Activated naive CD4-positive, alpha-beta T cell treated with anti-CD3 and anti-CD28 coated beads, Interleukin-2, amount 10 ng/mL, durations not matched to agents 7 days and 5 days (primary cell): ENCODE data around the gene COL13A1.

Source experiments
- CTCF ChIA-PET: fragments of 350-600 bp; sonication (Branson Sonifier 250); formaldehyde crosslinking; loops from one replicate; lab custom pipeline; 2021; ENCODE audit warnings: antibody characterized with exemption; lab: Charles Lee
- DNase-seq: peaks from one replicate; pipeline ENCODE4 v3.0.0-alpha.2; 2020
- H3K27ac Mint-ChIP-seq: one replicate; pipeline ENCODE4 v1.8.0; 2021; ENCODE audit warnings: mild to moderate bottlenecking, moderate library complexity, mixed read lengths
- H3K27me3 Mint-ChIP-seq: one replicate; pipeline ENCODE4 v1.8.0; 2021; ENCODE audit warnings: mild to moderate bottlenecking, mixed read lengths
- H3K36me3 Mint-ChIP-seq: one replicate; pipeline ENCODE4 v1.8.0; 2021; ENCODE audit warnings: mixed read lengths
- H3K4me1 Mint-ChIP-seq: one replicate; pipeline ENCODE4 v1.8.0; 2021; ENCODE audit warnings: mixed read lengths
- H3K4me3 Mint-ChIP-seq: one replicate; pipeline ENCODE4 v1.8.0; 2021; ENCODE audit warnings: mild to moderate bottlenecking, moderate library complexity, mixed read lengths
- H3K9me3 Mint-ChIP-seq: one replicate; pipeline ENCODE4 v1.8.0; 2021; ENCODE audit warnings: mixed read lengths

The COL13A1 gene

GRCh38 chr10:69925111-69925510 is 123.4 kb downstream of the COL13A1 start:
- Mint-ChIP-seq H3K27ac (no peak overlapping the region), H3K4me1 (no peaks in the 10 kb centered on the region), H3K9me3 (no peaks in the 10 kb centered on the region), H3K27me3 (peaks cover 35% of the 10 kb centered on the region), H3K4me3 (no peak overlapping the region), H3K36me3 (no peaks in the 10 kb centered on the region)
- no peak for DNase-seq
- CTCF ChIA-PET: no interaction called here

DNA sequence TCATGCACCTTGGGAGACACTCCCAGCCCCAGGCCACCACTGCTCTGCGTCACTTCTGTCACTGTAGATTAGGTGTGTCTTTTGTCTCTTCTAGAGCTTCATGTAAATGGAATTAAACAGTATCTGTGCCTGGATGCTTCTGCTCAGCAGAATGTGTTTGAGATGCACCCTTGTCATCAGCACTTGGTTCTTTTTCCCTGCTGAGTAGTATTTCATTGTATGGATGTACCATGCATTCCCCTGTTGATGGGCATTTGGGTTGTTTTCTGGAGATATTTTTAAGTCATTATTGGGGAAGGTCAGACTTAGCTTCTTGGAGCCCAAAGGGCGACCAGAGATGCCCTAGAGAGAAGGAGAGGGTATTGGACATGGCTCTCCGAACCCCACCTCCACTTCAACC is 126.6 kb downstream of the COL13A1 start:
- Mint-ChIP-seq H3K27ac (no peak overlapping the region), H3K36me3 (no peaks in the 10 kb centered on the region), H3K27me3 (peaks cover 21% of the 10 kb centered on the region), H3K4me1 (no peaks in the 10 kb centered on the region), H3K9me3 (no peaks in the 10 kb centered on the region), H3K4me3 (no peak overlapping the region)
- CTCF ChIA-PET: interaction anchor here (1.2 to 1.6 kb wide), 2 partner anchors 14 to 30 kb away, joined by 4 to 6 read pairs; no protein-coding TSS in a partner anchor
- DNase-seq: no peak

DNA sequence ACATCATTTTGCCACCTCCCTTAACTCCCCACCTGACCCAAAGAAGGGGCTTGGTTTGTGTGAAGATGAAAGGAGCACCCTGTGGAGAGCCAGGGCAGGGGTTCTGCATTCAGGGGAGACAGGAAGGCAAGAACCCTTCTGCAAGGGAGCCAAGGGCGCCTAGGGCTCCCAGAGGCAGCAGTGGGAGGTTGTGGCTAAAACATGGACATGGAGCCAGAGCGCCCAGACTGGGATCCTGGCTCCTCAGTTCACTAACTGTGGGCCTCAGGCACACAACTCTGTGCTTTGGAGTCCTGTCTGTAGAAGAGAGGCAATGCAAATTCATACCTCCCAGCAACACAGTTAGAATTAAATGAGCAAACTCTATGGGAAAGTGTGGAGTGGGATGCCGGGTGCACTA is 127.9 kb downstream of the COL13A1 start:
- no peak overlapping the region for H3K4me3 Mint-ChIP-seq
- no peaks in the 10 kb centered on the region for H3K9me3 Mint-ChIP-seq
- no peak overlapping the region for H3K27ac Mint-ChIP-seq

DNA sequence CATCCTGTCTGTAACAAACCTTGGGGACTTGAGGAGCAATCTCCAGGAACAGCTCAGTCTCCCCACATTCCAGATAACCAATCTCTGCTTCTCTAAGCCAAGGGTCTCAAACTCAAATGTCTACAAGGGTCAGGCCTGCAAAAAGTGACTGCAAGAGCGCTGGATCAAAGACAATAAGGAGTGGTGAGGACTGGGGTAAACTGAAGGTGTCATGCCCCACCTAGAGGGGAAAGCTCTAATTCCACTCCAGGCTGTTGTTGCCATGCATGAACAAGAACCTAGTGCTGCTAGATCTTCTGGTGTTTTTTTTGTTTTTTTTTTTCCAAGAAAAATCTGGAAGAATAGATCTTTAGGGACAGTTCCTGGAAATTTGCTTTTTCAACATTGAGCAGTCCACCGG is 133.1 kb downstream of the COL13A1 start:
- H3K4me3 Mint-ChIP-seq: no peak overlapping the region

More for the DNA sequence above, 127.9 kb downstream of the COL13A1 start:
- no peak for DNase-seq
- H3K4me1 Mint-ChIP-seq: no peaks in the 10 kb centered on the region
- no peaks in the 10 kb centered on the region for H3K36me3 Mint-ChIP-seq
- peaks cover 25% of the 10 kb centered on the region for H3K27me3 Mint-ChIP-seq
- CTCF ChIA-PET: no interaction called here

GRCh38 chr10:69936091-69936490 is 134.4 kb downstream of the COL13A1 start:
- DNase-seq: no peak
- H3K27ac Mint-ChIP-seq: no peak overlapping the region
- CTCF ChIA-PET: interaction anchor here (1.3 kb wide), 1 partner anchor 22 kb away, joined by 4 read pairs; no protein-coding TSS in a partner anchor
- peaks cover 31% of the 10 kb centered on the region for H3K27me3 Mint-ChIP-seq
- peaks cover 4% of the 10 kb centered on the region for H3K9me3 Mint-ChIP-seq
- H3K4me1 Mint-ChIP-seq: no peaks in the 10 kb centered on the region
- no peak overlapping the region for H3K4me3 Mint-ChIP-seq
- H3K36me3 Mint-ChIP-seq: no peaks in the 10 kb centered on the region

More for the DNA sequence above, 133.1 kb downstream of the COL13A1 start:
- Mint-ChIP-seq H3K27me3 (peaks cover 34% of the 10 kb centered on the region), H3K27ac (no peak overlapping the region), H3K36me3 (no peaks in the 10 kb centered on the region), H3K4me1 (no peaks in the 10 kb centered on the region), H3K9me3 (no peaks in the 10 kb centered on the region)
- CTCF ChIA-PET: interaction anchor here (0.9 to 1.9 kb wide), 4 partner anchors 20 to 25 kb away, joined by 4 to 7 read pairs (median 6); no protein-coding TSS in a partner anchor
- no peak for DNase-seq

GRCh38 chr10:69938541-69938991 is 136.9 kb downstream of the COL13A1 start:
- DNase-seq: no peak
- H3K4me3 Mint-ChIP-seq: no peak overlapping the region
- H3K4me1 Mint-ChIP-seq: no peaks in the 10 kb centered on the region
- CTCF ChIA-PET: interaction anchor here (1.3 kb wide), 1 partner anchor 20 kb away, joined by 4 read pairs; no protein-coding TSS in a partner anchor
- H3K27ac Mint-ChIP-seq: no peak overlapping the region
- H3K36me3 Mint-ChIP-seq: no peaks in the 10 kb centered on the region
- H3K9me3 Mint-ChIP-seq: peaks cover 10% of the 10 kb centered on the region
- peaks cover 38% of the 10 kb centered on the region for H3K27me3 Mint-ChIP-seq

DNA sequence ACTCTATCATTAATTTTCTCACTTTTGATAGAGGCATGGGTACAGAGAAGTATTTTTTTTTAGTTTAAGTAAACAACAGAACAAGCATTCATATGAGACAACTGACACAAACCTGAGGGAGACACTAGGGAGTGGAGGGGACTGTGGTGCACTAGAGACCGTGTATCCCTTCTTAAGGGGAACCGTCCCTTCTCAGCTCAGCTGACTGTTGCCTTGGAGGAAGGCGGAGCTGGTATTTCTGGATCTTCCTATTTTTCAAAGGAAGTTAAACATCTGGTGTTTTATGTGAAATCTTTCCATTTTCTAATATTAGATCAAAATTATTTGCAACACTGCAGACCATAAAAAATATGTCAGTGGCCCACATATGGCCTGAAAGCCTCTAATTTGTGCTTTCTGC is 137.4 kb downstream of the COL13A1 start:
- no peak overlapping the region for H3K27ac Mint-ChIP-seq
- peaks cover 10% of the 10 kb centered on the region for H3K9me3 Mint-ChIP-seq
- CTCF ChIA-PET: interaction anchor here (1.3 kb wide), 1 partner anchor 19 kb away, joined by 4 read pairs; no protein-coding TSS in a partner anchor
- H3K36me3 Mint-ChIP-seq: no peaks in the 10 kb centered on the region
- H3K4me3 Mint-ChIP-seq: no peak overlapping the region
- H3K27me3 Mint-ChIP-seq: peaks cover 38% of the 10 kb centered on the region
- no peaks in the 10 kb centered on the region for H3K4me1 Mint-ChIP-seq
- no peak for DNase-seq

DNA sequence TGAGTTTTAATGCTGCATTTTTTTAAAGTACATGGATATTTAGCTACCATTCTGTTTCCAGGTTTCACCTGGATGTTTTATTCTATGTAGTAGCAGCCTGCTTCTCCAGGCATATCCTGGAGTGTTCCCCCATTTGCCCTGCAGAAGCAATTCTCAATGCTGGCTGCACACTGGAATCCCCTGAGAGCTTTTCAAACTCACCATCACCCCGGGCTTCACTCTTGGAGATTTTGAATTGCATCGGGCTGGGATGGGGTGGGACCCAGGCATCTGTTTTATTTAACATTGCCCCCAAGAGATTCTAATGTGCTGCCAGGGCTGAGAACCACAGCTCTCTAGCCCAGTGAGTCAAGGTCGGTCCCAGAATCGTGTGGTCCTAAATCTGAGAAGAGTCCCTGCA is 137.8 kb downstream of the COL13A1 start:
- CTCF ChIA-PET: interaction anchor here (1.4 kb wide), 1 partner anchor 19 kb away, joined by 4 read pairs; no protein-coding TSS in a partner anchor
- Mint-ChIP-seq H3K27ac (no peak overlapping the region), H3K4me3 (no peak overlapping the region), H3K4me1 (no peaks in the 10 kb centered on the region), H3K9me3 (peaks cover 10% of the 10 kb centered on the region), H3K27me3 (peaks cover 35% of the 10 kb centered on the region), H3K36me3 (no peaks in the 10 kb centered on the region)
- DNase-seq: no peak

DNA sequence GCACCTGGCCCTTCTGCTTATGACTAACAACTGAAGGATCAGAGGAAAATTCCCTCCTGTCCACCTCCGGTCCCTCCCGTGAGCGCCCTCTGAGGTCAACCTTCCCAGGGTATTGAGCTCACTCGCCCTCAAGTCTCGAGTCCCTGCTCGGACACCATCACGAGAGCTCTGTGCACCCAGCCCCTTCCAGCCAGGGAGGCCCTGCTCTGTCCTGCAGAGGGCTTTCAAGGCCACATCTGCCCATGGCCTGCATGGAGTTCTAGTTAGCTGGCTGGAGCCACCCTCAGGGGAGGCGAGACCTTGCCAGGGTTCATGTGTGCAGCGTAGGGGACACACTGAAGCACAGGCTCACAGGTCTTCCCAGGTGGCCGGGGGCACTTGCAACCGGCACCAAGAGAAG is 140.0 kb downstream of the COL13A1 start:
- H3K4me1 Mint-ChIP-seq: no peaks in the 10 kb centered on the region
- H3K9me3 Mint-ChIP-seq: peaks cover 10% of the 10 kb centered on the region
- H3K36me3 Mint-ChIP-seq: no peaks in the 10 kb centered on the region
- no peak for DNase-seq
- H3K27ac Mint-ChIP-seq: no peak overlapping the region
- H3K4me3 Mint-ChIP-seq: no peak overlapping the region
- CTCF ChIA-PET: no interaction called here
- peaks cover 25% of the 10 kb centered on the region for H3K27me3 Mint-ChIP-seq

DNA sequence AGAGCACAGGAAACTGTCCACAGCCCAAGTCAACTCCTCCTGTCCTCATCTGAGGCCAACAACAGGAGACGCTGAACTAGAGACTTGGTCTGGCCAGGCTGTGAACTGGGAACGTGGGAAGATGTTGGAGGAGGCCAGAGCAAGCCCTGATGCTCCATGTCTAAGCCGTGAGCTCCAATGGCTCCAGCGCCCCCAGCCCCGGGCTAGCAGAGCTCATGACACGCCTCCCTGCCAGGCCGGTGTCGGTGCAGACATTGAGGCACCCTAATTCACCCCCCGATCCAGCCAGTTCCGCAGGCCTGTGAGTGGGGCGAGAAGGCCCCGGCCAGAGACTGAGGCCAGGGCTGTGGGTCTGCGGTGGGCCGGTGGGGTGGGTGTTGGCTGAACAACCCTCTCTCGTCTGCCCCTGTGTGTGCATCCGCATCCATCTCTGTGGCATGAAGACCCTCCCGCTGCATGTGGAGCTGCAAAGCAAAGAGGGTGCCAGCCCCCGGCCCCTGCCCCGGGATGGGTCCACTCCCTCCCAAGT is 141.7 kb downstream of the COL13A1 start:
- Mint-ChIP-seq H3K36me3 (no peaks in the 10 kb centered on the region), H3K4me1 (no peaks in the 10 kb centered on the region), H3K27ac (no peak overlapping the region), H3K27me3 (peaks cover 16% of the 10 kb centered on the region), H3K9me3 (peaks cover 10% of the 10 kb centered on the region), H3K4me3 (no peak overlapping the region)
- DNase-seq: no peak
- CTCF ChIA-PET: no interaction called here

- Mint-ChIP-seq H3K9me3 (peaks cover 10% of the 10 kb centered on the region), H3K27ac (no peak overlapping the region), H3K4me3 (no peak overlapping the region), H3K4me1 (no peaks in the 10 kb centered on the region), H3K36me3 (no peaks in the 10 kb centered on the region), H3K27me3 (peaks cover 12% of the 10 kb centered on the region)
- CTCF ChIA-PET: interaction anchor here (1.0 kb wide), 1 partner anchor 10 kb away, joined by 6 read pairs; no protein-coding TSS in a partner anchor
- no peak for DNase-seq
Observed at GRCh38 chr10:69944761-69945160, 143.1 kb downstream of the COL13A1 start.

DNA sequence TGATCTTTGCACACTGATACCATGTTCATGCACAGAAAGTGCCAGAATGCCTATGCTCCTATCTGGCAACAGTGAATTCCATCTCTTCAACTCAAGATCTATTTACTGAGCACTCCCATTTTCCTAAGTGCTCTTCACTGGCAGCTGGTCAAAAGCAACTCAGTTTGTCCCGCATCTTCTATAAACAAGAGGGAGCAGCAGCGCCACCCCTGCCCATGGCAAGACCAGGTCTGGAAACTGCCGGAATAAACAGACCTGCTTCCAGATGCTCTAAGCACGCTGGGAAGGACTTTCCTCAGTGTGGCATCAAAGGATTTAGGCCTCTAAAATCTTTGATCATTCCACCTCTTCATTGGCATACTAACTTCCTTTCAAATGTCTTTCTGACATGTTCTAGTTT is 146.6 kb downstream of the COL13A1 start:
- CTCF ChIA-PET: no interaction called here
- no peaks in the 10 kb centered on the region for H3K36me3 Mint-ChIP-seq
- DNase-seq: no peak
- H3K27ac Mint-ChIP-seq: no peak overlapping the region
- no peak overlapping the region for H3K4me3 Mint-ChIP-seq
- no peaks in the 10 kb centered on the region for H3K27me3 Mint-ChIP-seq
- no peaks in the 10 kb centered on the region for H3K9me3 Mint-ChIP-seq
- no peaks in the 10 kb centered on the region for H3K4me1 Mint-ChIP-seq

GRCh38 chr10:69949770-69950169 is 148.1 kb downstream of the COL13A1 start:
- peaks cover 13% of the 10 kb centered on the region for H3K27me3 Mint-ChIP-seq
- no peaks in the 10 kb centered on the region for H3K36me3 Mint-ChIP-seq
- no peak overlapping the region for H3K27ac Mint-ChIP-seq
- H3K9me3 Mint-ChIP-seq: no peaks in the 10 kb centered on the region
- no peaks in the 10 kb centered on the region for H3K4me1 Mint-ChIP-seq
- H3K4me3 Mint-ChIP-seq: no peak overlapping the region
- CTCF ChIA-PET: no interaction called here
- no peak for DNase-seq

- H3K4me1 Mint-ChIP-seq: no peaks in the 10 kb centered on the region
- CTCF ChIA-PET: interaction anchor here (0.8 kb wide), 1 partner anchor 8 kb away, joined by 5 read pairs; no protein-coding TSS in a partner anchor
- DNase-seq: no peak
- H3K4me3 Mint-ChIP-seq: no peak overlapping the region
- no peak overlapping the region for H3K27ac Mint-ChIP-seq
- no peaks in the 10 kb centered on the region for H3K36me3 Mint-ChIP-seq
- H3K27me3 Mint-ChIP-seq: peaks cover 18% of the 10 kb centered on the region
- no peaks in the 10 kb centered on the region for H3K9me3 Mint-ChIP-seq
Observed at GRCh38 chr10:69951658-69952057, 150.0 kb downstream of the COL13A1 start.
